ENCODE results near the gene CDC14A.

DNA sequence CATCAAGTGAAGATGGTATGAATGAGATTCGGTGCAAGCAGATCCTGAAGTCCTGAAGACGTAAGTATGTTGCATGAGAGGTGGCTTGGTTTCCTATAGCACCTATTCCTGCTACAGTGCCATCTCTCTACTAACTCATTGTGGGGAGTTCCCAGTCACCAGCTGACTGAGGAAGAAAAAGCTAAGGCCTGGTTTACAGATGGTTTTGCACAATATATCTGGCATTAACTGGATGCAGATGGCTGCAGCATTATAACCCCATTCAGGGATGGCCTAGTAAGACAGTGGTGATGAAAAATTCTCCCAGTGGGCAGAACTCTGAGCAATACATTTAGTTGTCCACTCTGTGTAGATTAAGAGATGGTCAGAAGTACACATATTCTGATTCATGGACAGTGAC is 49.6 kb upstream of the CDC14A start:
- TF ChIP-seq REST (IDR thresholded peaks at IDR 0.05; ENCODE audit: insufficient read depth in 1 of 2, low read depth in 2 of 2, low read length in 2 of 2): no peak
- no peak for TF ChIP-seq SIN3A (IDR thresholded peaks at IDR 0.05; ENCODE audit: borderline replicate concordance, insufficient read depth, low read length)

Measured in PFSK-1 (cell line).